ENCODE measurements around the gene A4GALT.

The A4GALT gene

GRCh38 chr22:42645341-42645937 lies 75.2 kb downstream of the A4GALT start:
- TF ChIP-seq, protein P1, sequence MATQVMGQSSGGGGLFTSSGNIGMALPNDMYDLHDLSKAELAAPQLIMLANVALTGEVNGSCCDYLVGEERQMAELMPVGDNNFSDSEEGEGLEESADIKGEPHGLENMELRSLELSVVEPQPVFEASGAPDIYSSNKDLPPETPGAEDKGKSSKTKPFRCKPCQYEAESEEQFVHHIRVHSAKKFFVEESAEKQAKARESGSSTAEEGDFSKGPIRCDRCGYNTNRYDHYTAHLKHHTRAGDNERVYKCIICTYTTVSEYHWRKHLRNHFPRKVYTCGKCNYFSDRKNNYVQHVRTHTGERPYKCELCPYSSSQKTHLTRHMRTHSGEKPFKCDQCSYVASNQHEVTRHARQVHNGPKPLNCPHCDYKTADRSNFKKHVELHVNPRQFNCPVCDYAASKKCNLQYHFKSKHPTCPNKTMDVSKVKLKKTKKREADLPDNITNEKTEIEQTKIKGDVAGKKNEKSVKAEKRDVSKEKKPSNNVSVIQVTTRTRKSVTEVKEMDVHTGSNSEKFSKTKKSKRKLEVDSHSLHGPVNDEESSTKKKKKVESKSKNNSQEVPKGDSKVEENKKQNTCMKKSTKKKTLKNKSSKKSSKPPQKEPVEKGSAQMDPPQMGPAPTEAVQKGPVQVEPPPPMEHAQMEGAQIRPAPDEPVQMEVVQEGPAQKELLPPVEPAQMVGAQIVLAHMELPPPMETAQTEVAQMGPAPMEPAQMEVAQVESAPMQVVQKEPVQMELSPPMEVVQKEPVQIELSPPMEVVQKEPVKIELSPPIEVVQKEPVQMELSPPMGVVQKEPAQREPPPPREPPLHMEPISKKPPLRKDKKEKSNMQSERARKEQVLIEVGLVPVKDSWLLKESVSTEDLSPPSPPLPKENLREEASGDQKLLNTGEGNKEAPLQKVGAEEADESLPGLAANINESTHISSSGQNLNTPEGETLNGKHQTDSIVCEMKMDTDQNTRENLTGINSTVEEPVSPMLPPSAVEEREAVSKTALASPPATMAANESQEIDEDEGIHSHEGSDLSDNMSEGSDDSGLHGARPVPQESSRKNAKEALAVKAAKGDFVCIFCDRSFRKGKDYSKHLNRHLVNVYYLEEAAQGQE (IDR thresholded peaks at IDR 0.05; ENCODE audit: insufficient read depth in 1 of 2, low read depth in 2 of 2, low read length in 2 of 2) = no peak
- TF ChIP-seq TAF1 (IDR thresholded peaks at IDR 0.05; ENCODE audit: borderline replicate concordance, insufficient read depth, low read length) (no peak), SIN3A (IDR thresholded peaks at IDR 0.05; ENCODE audit: borderline replicate concordance, insufficient read depth, low read length) (no peak), POLR2AphosphoS5 (IDR thresholded peaks at IDR 0.05; ENCODE audit: low read depth, low read length) (no peak), FOXP2 (optimal IDR thresholded peaks at IDR 0.05; ENCODE audit: borderline replicate concordance, extremely low read depth, extremely low read length, insufficient read depth) (no peak)

- TF ChIP-seq SIN3A (IDR thresholded peaks at IDR 0.05; ENCODE audit: borderline replicate concordance, insufficient read depth, low read length) (no peak), TAF1 (IDR thresholded peaks at IDR 0.05; ENCODE audit: borderline replicate concordance, insufficient read depth, low read length) (no peak), FOXP2 (optimal IDR thresholded peaks at IDR 0.05; ENCODE audit: borderline replicate concordance, extremely low read depth, extremely low read length, insufficient read depth) (no peak), POLR2AphosphoS5 (IDR thresholded peaks at IDR 0.05; ENCODE audit: low read depth, low read length) (no peak)
- TF ChIP-seq, protein P1 (IDR thresholded peaks at IDR 0.05; ENCODE audit: insufficient read depth in 1 of 2, low read depth in 2 of 2, low read length in 2 of 2) = no peak
Measured at GRCh38 chr22:42644422-42645340, 76.0 kb downstream of the A4GALT start.

DNA sequence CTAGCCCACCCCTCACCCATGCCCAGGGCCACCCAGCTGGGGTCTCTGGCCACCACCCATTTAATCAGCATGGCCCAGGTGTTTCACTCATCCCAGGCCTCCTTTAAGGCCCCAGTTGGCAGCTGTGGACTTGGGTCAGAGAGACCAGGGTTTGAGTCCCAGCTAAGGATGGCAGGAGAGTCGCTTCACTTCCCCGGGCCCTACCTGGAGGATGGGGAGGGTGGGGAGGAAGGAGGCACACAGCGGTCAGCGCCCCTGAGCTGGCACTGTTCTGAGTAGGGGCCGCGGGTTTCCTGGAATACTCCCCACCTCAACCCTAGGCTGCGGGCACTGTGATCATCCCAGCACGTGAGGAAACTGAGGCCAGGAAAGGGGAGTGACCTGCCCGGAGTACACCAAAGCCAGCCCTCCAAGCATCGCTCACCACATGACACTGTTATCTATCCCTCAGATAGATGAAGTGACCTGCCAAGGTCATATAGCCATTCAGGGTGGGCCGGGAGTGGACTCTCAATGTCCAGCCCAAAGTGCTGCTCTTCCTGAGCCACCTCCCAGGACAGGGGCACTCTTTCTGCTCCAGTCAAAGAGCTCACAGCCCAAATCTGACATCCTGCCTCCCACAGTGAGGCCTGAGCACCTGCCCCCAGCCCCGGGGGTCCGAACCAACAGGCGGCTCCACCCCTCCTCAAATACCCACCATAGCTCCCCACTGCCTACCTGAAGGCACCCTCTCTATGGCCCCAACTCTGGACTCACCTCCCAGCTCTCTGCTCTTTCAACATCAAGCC lies 76.8 kb downstream of the A4GALT start:
- TF ChIP-seq POLR2AphosphoS5 (IDR thresholded peaks at IDR 0.05; ENCODE audit: low read depth, low read length) (no peak), FOXP2 (optimal IDR thresholded peaks at IDR 0.05; ENCODE audit: borderline replicate concordance, extremely low read depth, extremely low read length, insufficient read depth) (no peak), SIN3A (IDR thresholded peaks at IDR 0.05; ENCODE audit: borderline replicate concordance, insufficient read depth, low read length) (no peak), TAF1 (IDR thresholded peaks at IDR 0.05; ENCODE audit: borderline replicate concordance, insufficient read depth, low read length) (no peak)
- TF ChIP-seq, protein P1 (IDR thresholded peaks at IDR 0.05; ENCODE audit: insufficient read depth in 1 of 2, low read depth in 2 of 2, low read length in 2 of 2) = no peak

DNA sequence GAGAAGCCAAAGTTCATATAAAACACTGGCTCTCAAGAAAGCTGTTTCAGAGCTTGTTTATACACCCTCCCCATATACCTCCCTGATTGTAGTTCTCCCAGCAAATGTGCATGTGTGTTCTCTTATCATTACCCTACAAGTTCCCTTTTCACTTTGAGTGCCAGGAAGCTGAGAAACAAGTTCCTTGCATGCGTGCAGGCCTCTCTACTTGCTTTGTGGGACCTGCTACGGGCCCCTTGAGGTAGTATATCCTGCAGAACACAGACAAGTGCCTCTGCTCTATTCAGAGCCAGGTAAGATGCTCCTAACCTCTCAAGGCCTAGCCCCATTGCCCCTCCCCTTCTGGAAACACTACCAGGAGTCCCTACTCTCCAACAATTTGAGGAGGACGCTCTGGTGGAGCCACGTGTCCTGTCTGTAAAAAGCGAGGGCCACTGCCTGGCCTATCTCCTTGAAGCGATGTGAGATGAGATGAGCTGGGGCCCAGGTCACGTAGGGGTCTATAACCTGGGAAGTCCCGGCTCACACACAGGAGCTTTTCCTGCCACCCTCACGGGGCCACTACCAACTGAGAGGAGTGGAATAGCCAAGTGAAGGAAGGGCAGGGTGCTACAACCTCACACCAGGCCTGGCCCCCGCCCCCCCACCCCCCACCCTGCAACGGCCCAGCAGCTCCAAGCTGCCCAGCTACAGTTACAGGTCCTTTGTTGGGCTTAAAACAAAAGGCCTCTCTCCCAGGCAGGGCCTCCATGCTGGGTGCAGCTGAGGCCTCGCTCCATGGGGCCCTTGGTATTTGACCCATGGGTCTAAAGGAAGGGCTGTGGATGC lies 77.7 kb downstream of the A4GALT start:
- TF ChIP-seq POLR2AphosphoS5 (IDR thresholded peaks at IDR 0.05; ENCODE audit: low read depth, low read length) = no peak
- TF ChIP-seq, protein P1 (IDR thresholded peaks at IDR 0.05; ENCODE audit: insufficient read depth in 1 of 2, low read depth in 2 of 2, low read length in 2 of 2) = no peak
